Activated B cell treated with CpG ODN at 0.5 μM for 24 hours (primary cell): ENCODE data around the gene APBB3. TPM values are rescaled to one million over a fixed set of nuclear protein-coding genes. Genes with fewer than 3 reads are reported as not detected.

Experiments
- ATAC-seq: fragments of 200-7000 bp; cut with Tn5 transposase; one replicate; pipeline ENCODE4 v1.10.0; 2021; ENCODE audit warnings: low read depth, mild to moderate bottlenecking, moderate library complexity
- CTCF ChIA-PET: fragments of 350-600 bp; sonication (Branson Sonifier 250); formaldehyde crosslinking; loops from one replicate; lab custom pipeline; 2021; ENCODE audit warnings: antibody characterized with exemption; lab: Charles Lee
- POLR2A ChIA-PET: fragments of 350-600 bp; sonication (Branson Sonifier 250); formaldehyde crosslinking; loops from one replicate; lab custom pipeline; 2021; ENCODE audit warnings: antibody characterized with exemption; lab: Charles Lee
- DNase-seq: peaks from one replicate; pipeline ENCODE4 v3.0.0; 2022
- H3K27ac Mint-ChIP-seq: one replicate; pipeline ENCODE4 v1.8.0; 2020; ENCODE audit warnings: mixed read lengths
- H3K27me3 Mint-ChIP-seq: one replicate; pipeline ENCODE4 v1.8.0; 2021; ENCODE audit warnings: mixed read lengths
- H3K36me3 Mint-ChIP-seq: one replicate; pipeline ENCODE4 v1.8.0; 2021; ENCODE audit warnings: low read depth, mixed read lengths
- H3K4me1 Mint-ChIP-seq: one replicate; pipeline ENCODE4 v1.8.0; 2021; ENCODE audit warnings: mixed read lengths
- H3K4me3 Mint-ChIP-seq: one replicate; pipeline ENCODE4 v1.8.0; 2020; ENCODE audit warnings: mild to moderate bottlenecking, mixed read lengths
- H3K9me3 Mint-ChIP-seq: one replicate; pipeline ENCODE4 v1.8.0; 2020; ENCODE audit warnings: mixed read lengths
- CTCF ChIP-seq: fragments of 200-600 bp; IDR thresholded peaks from one replicate; pipeline ENCODE4 v1.8.0; 2022; ENCODE audit warnings: antibody characterized with exemption, mild to moderate bottlenecking
- intact Hi-C: fragments of 100-400 bp; cut with micrococcal nuclease; formaldehyde crosslinking; loops from one replicate; pipeline ENCODE4 v1.15.1; 2024
- total RNA-seq: library from RNA; stranded (reverse); gene quantifications from 2 replicates; pipeline ENCODE4 v1.2.3, GENCODE V29; 2022

APBB3 gene
- total RNA-seq, 1 donor from 2014 or later, result 37.5 TPM

GRCh38 chr5:140567136-140567818, 2.9 kb upstream of the APBB3 start:
- intact Hi-C loops, result no loop called here
- Mint-ChIP-seq H3K4me1 (peaks cover 66% of the 10 kb centered on the region), H3K36me3 (peaks cover 38% of the 10 kb centered on the region), H3K27ac (no peak overlapping the region), H3K27me3 (no peaks in the 10 kb centered on the region), H3K9me3 (no peaks in the 10 kb centered on the region), H3K4me3 (no peak overlapping the region)
- DNase-seq, result no peak
- TF ChIP-seq CTCF, result no peak
- ATAC-seq, result no peak
- ChIA-PET POLR2A (interaction anchor here (1.4 to 1.5 kb wide), 2 partner anchors 20 to 165 kb away, joined by 3 read pairs; partner anchors contain the start of genes ANKHD1 and EIF4EBP3), CTCF (no interaction called here)

GRCh38 chr5:140566665-140567064, 2.3 kb upstream of the APBB3 start:
- ChIA-PET POLR2A (interaction anchor here (1.5 to 1.6 kb wide), 3 partner anchors 10 to 165 kb away, joined by 3 to 7 read pairs (median 5); partner anchors contain the start of genes ANKHD1 and SRA1), CTCF (no interaction called here)
- Mint-ChIP-seq H3K27ac (no peak overlapping the region), H3K27me3 (no peaks in the 10 kb centered on the region), H3K4me3 (peak overlapping the region; percentile 24), H3K36me3 (peaks cover 38% of the 10 kb centered on the region), H3K9me3 (no peaks in the 10 kb centered on the region), H3K4me1 (peaks cover 66% of the 10 kb centered on the region)
- DNase-seq (no peak), ATAC-seq (no peak)
- no peak for TF ChIP-seq CTCF
- intact Hi-C loops, result no loop called here

- peak overlapping the region; percentile 98 for H3K4me3 Mint-ChIP-seq
- peak overlapping the region; percentile 90 for H3K27ac Mint-ChIP-seq
- no peaks in the 10 kb centered on the region for H3K9me3 Mint-ChIP-seq
- ChIA-PET POLR2A (interaction anchor here (1.3 to 3.6 kb wide), 6 partner anchors 9 to 165 kb away, joined by 3 to 39 read pairs (median 6); partner anchors contain the start of genes ANKHD1, EIF4EBP3, IK and NDUFA2), CTCF (no interaction called here)
- ATAC-seq, result no peak
- H3K4me1 Mint-ChIP-seq, result peaks cover 68% of the 10 kb centered on the region
- H3K27me3 Mint-ChIP-seq, result no peaks in the 10 kb centered on the region
- DNase-seq, result no peak
- intact Hi-C loops, result no loop called here
- H3K36me3 Mint-ChIP-seq, result peaks cover 40% of the 10 kb centered on the region
- TF ChIP-seq CTCF, result no peak
Measured at GRCh38 chr5:140565780-140566095, 1.3 kb upstream of the APBB3 start.

- H3K27ac Mint-ChIP-seq, result peak overlapping the region; percentile 90
- intact Hi-C loops, result no loop called here
- no peaks in the 10 kb centered on the region for H3K9me3 Mint-ChIP-seq
- CTCF ChIA-PET, result no interaction called here
- DNase-seq, result no peak
- H3K27me3 Mint-ChIP-seq, result no peaks in the 10 kb centered on the region
- H3K4me3 Mint-ChIP-seq, result peak overlapping the region; percentile 98
- peaks cover 43% of the 10 kb centered on the region for H3K36me3 Mint-ChIP-seq
- no peak for TF ChIP-seq CTCF
- H3K4me1 Mint-ChIP-seq, result peaks cover 65% of the 10 kb centered on the region
- ATAC-seq, result no peak
- POLR2A ChIA-PET, result interaction anchor here (1.3 to 3.6 kb wide), 5 partner anchors 8 to 164 kb away, joined by 4 to 39 read pairs (median 7); partner anchors contain the start of genes EIF4EBP3, IK, NDUFA2 and SRA1
Measured at GRCh38 chr5:140565024-140565779, 804 bp upstream of the APBB3 start.

- intact Hi-C loops, result no loop called here
- no peak for TF ChIP-seq CTCF
- no peaks in the 10 kb centered on the region for H3K9me3 Mint-ChIP-seq
- ATAC-seq, result no peak
- H3K4me3 Mint-ChIP-seq, result peak overlapping the region; percentile 98
- H3K4me1 Mint-ChIP-seq, result peaks cover 49% of the 10 kb centered on the region
- H3K36me3 Mint-ChIP-seq, result peaks cover 42% of the 10 kb centered on the region
- POLR2A ChIA-PET, result interaction anchor here (0.6 to 3.6 kb wide), 10 partner anchors 13 to 157 kb away, joined by 3 to 39 read pairs (median 4); partner anchors contain the start of genes EIF4EBP3, IK, NDUFA2 and ZMAT2
- no peak for DNase-seq
- CTCF ChIA-PET, result no interaction called here
- peak overlapping the region; percentile 85 for H3K27ac Mint-ChIP-seq
- H3K27me3 Mint-ChIP-seq, result no peaks in the 10 kb centered on the region
Measured at GRCh38 chr5:140563596-140563995, 802 bp downstream of the APBB3 start.
